ENCODE measurements around the gene ZC3H13.

ZC3H13 gene

GRCh38 chr13:46052319-46053161 is at the start of gene ZC3H13:
ZC3H13 (minus strand) TSS chr13:46052746; CDS start chr13:46045507, 7,239 bp downstream.
- DNase-seq, result peak; percentile 97

GRCh38 chr13:46102255-46102605 is 49.7 kb upstream of the ZC3H13 start:
- DNase-seq, result no peak

GRCh38 chr13:46101484-46102254 is 49.1 kb upstream of the ZC3H13 start:
- DNase-seq, result peak; percentile 78

GRCh38 chr13:46101002-46101401 is 48.5 kb upstream of the ZC3H13 start:
- DNase-seq, result no peak

- no peak for DNase-seq
Measured at GRCh38 chr13:46100191-46100815, 47.8 kb upstream of the ZC3H13 start.

GRCh38 chr13:46097663-46098062 is 45.1 kb upstream of the ZC3H13 start:
- DNase-seq, result no peak

GRCh38 chr13:46097015-46097414 is 44.5 kb upstream of the ZC3H13 start:
- DNase-seq, result peak; percentile 37

- no peak for DNase-seq
Measured at GRCh38 chr13:46094478-46094877, 41.9 kb upstream of the ZC3H13 start.

- DNase-seq, result no peak
Measured at GRCh38 chr13:46088821-46089562, 36.4 kb upstream of the ZC3H13 start.

- no peak for DNase-seq
Measured at GRCh38 chr13:46087481-46087880, 34.9 kb upstream of the ZC3H13 start.

GRCh38 chr13:46086985-46087384 is 34.4 kb upstream of the ZC3H13 start:
- no peak for DNase-seq

GRCh38 chr13:46086421-46086922 is 33.9 kb upstream of the ZC3H13 start:
- DNase-seq, result no peak

GRCh38 chr13:46085737-46086136 is 33.2 kb upstream of the ZC3H13 start:
- DNase-seq, result no peak

- DNase-seq, result no peak
Measured at GRCh38 chr13:46082324-46082723, 29.8 kb upstream of the ZC3H13 start.

GRCh38 chr13:46079770-46080169 is 27.2 kb upstream of the ZC3H13 start:
- DNase-seq, result no peak

GRCh38 chr13:46077265-46077664 is 24.7 kb upstream of the ZC3H13 start:
- no peak for DNase-seq

GRCh38 chr13:46076827-46077226 is 24.3 kb upstream of the ZC3H13 start:
- no peak for DNase-seq

GRCh38 chr13:46075811-46076210 is 23.3 kb upstream of the ZC3H13 start:
- DNase-seq, result no peak

- no peak for DNase-seq
Measured at GRCh38 chr13:46071590-46072249, 19.2 kb upstream of the ZC3H13 start.

- no peak for DNase-seq
Measured at GRCh38 chr13:46063292-46063691, 10.7 kb upstream of the ZC3H13 start.

- no peak for DNase-seq
Measured at GRCh38 chr13:46062185-46062584, 9.6 kb upstream of the ZC3H13 start.

- DNase-seq, result no peak
Measured at GRCh38 chr13:46059405-46059804, 6.9 kb upstream of the ZC3H13 start.

Data from COR-L47 (cell line).